ENCODE results near the gene CAMSAP1. TPM values are rescaled to one million over a fixed set of nuclear protein-coding genes. Genes with fewer than 3 reads are reported as not detected.
"Not testable (repeated sequence)": the region's sequence is repeated elsewhere in the genome, so short reads cannot be mapped to it uniquely, and the experiment has no call there.

The CAMSAP1 gene
- total and polyA plus RNA-seq, 7 donors, result 2.3 to 37.7 (median 19.4) TPM

DNA sequence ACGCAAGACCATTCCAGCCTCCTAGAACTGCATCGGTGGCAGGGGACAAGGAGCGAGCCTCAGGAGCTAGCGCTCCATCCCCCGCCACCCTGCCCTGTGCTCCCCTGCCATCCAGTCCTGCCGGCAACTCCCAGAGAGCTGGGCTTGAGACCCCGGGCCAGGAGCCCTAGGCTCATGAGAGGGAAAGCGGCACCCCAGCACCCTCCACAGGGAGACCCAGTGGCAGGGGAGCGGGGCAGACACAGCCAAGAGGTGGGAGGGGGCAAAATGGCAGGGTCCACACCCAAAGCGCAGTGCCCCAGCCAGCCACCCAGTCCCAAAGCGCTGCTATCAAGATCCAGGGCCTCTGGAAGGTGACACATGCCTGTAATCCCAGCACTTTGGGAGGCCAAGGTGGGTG is 41.1 kb upstream of the CAMSAP1 start:
- peaks cover 30 to 97% (median 63%) of the 10 kb centered on the region in 4 donors for H3K36me3 ChIP-seq

DNA sequence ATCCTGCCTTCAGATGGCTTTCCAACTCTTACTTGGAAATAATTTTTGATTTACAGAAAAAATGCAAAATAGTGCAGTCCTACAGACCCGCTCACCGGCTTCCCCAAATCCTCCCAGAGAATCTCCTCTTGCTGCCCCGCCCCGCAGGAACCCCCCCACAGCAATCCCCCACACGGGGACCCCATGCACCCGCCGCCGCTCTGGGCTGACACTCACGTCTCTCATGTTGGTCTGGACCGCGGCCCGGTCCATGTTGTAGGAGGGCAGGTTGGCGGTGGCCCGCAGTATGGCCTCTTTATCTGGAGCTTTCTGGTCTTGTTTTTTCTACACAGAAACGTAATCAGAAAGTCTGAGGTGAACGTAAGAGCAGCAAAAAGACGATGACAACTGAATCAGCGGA is 40.2 kb upstream of the CAMSAP1 start:
- H3K27ac ChIP-seq, result no peak overlapping the region
- peaks cover 26 to 97% (median 59%) of the 10 kb centered on the region in 4 donors for H3K36me3 ChIP-seq

More for the DNA sequence above, 41.1 kb upstream of the CAMSAP1 start:
- no peak overlapping the region for H3K27ac ChIP-seq
- WGBS, 2 donors, result 92 to 93% methylated on average over 11 of the region's 11 CpGs
- H3K27me3 ChIP-seq, result no peaks in the 10 kb centered on the region
- TF ChIP-seq POLR2AphosphoS5 (IDR thresholded peaks at IDR 0.05) (no peak), EP300 (IDR thresholded peaks at IDR 0.05) (no peak)
- TF ChIP-seq, protein P1, sequence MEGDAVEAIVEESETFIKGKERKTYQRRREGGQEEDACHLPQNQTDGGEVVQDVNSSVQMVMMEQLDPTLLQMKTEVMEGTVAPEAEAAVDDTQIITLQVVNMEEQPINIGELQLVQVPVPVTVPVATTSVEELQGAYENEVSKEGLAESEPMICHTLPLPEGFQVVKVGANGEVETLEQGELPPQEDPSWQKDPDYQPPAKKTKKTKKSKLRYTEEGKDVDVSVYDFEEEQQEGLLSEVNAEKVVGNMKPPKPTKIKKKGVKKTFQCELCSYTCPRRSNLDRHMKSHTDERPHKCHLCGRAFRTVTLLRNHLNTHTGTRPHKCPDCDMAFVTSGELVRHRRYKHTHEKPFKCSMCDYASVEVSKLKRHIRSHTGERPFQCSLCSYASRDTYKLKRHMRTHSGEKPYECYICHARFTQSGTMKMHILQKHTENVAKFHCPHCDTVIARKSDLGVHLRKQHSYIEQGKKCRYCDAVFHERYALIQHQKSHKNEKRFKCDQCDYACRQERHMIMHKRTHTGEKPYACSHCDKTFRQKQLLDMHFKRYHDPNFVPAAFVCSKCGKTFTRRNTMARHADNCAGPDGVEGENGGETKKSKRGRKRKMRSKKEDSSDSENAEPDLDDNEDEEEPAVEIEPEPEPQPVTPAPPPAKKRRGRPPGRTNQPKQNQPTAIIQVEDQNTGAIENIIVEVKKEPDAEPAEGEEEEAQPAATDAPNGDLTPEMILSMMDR (IDR thresholded peaks at IDR 0.05), result no peak
- no peak overlapping the region for H3K4me3 ChIP-seq
- DNase-seq, result no peak
- no peaks in the 10 kb centered on the region for H3K4me1 ChIP-seq
- intact Hi-C loops (cut with DNase I), result no loop called here
- H3K9me3 ChIP-seq, result no peaks in the 10 kb centered on the region

DNA sequence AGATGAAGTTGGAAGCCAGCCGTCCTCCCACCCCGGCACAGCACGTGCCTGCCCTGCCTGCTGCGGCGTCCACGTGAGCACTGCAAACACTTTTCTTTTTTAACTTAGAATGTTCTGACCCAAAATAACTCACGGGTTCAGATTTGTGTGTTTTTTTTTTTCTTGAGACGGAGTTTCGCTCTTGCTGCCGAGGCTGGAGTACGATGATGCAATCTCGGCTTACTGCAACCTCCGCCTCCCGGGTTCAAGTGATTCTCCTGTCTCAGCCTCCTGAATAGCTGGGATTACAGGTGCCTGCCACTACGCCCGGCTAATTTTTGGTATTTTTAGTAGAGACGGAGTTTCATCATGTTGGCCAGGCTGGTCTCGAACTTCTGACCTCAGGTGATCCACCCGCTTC is 39.8 kb upstream of the CAMSAP1 start:
- intact Hi-C loops (cut with DNase I); H3K9me3 ChIP-seq; H3K4me3 ChIP-seq; DNase-seq; H3K27ac ChIP-seq; H3K27me3 ChIP-seq; H3K4me1 ChIP-seq: not testable (repeated sequence)
- peaks cover 28 to 97% (median 54%) of the 10 kb centered on the region in 4 donors for H3K36me3 ChIP-seq
- 95 to 96% methylated on average over 19 of the region's 19 CpGs for WGBS, 2 donors

More for the DNA sequence above, 40.2 kb upstream of the CAMSAP1 start:
- TF ChIP-seq POLR2A (IDR thresholded peaks at IDR 0.05), result no peak
- TF ChIP-seq, protein P1 (IDR thresholded peaks at IDR 0.05), result no peak
- no peak for TF ChIP-seq POLR2AphosphoS5 (IDR thresholded peaks at IDR 0.05)
- no peak for TF ChIP-seq EP300 (IDR thresholded peaks at IDR 0.05)
- no peak for DNase-seq
- Histone ChIP-seq H3K4me1 (no peaks in the 10 kb centered on the region), H3K4me3 (no peak overlapping the region), H3K27me3 (no peaks in the 10 kb centered on the region), H3K9me3 (no peaks in the 10 kb centered on the region)
- WGBS, 2 donors, result 93 to 95% methylated on average over 18 of the region's 18 CpGs
- intact Hi-C loops (cut with DNase I), result no loop called here

DNA sequence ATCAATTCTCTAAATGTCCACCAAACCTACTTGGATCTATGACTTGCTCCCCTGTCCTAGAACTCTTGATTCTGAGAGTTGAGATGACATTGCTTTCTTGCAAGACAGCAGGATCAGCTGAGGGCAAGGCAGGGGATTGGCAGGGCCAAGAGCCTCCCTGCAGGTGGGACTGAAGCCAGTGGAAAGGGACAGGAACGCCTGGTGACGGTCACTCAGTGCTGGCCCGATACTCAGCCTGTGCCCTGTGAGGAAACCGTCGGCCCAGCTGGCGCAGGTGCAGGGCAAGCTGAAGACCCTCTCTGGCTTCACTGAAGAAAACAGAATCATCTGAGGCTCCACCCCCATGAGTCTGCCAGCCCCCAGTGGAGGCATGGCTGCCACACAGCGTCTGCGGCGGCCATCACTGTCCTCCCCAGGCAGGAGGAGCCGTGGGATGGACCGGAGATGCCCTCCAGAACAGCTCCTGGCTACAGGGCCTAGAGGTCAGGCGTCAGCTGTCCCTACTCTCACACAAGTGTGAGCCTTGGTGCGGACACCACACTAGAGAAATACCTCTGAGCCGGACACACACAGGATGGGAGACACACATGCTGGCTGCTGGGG is 39.1 kb upstream of the CAMSAP1 start:
- peaks cover 29 to 97% (median 52%) of the 10 kb centered on the region in 4 donors for H3K36me3 ChIP-seq
- intact Hi-C loops (cut with DNase I), result no loop called here
- 96 to 97% methylated on average over 14 of the region's 14 CpGs for WGBS, 2 donors
- H3K4me3 ChIP-seq, result no peak overlapping the region
- DNase-seq, result no peak
- H3K27me3 ChIP-seq, result no peaks in the 10 kb centered on the region
- H3K9me3 ChIP-seq, result no peaks in the 10 kb centered on the region
- TF ChIP-seq EP300 (IDR thresholded peaks at IDR 0.05), result no peak
- no peak for TF ChIP-seq POLR2AphosphoS5 (IDR thresholded peaks at IDR 0.05)
- TF ChIP-seq, protein P1 (IDR thresholded peaks at IDR 0.05), result no peak
- TF ChIP-seq POLR2A (IDR thresholded peaks at IDR 0.05), result no peak
- H3K4me1 ChIP-seq, result no peaks in the 10 kb centered on the region
- H3K27ac ChIP-seq, result no peak overlapping the region

DNA sequence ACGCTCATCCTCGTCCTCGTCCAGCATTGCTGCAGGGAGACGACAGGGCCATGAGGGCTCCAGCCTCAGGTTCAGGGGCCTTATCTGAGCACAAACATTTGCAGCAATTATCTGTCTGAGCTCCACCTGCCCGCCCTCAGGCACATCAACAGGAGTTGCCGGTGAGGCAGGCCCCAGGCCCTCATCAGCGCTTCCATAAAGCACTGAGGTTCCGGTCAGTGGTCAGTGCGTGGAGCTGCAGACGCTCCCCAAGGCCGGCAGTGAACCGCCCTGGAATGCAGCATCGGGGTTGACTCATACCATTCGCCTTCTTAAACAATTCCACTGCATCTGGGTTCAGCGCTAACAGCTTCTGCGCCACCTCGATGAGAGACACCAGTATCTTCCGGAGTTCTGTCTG is 38.6 kb upstream of the CAMSAP1 start:
- no peaks in the 10 kb centered on the region for H3K27me3 ChIP-seq
- no peak for TF ChIP-seq POLR2A (IDR thresholded peaks at IDR 0.05)
- TF ChIP-seq, protein P1 (IDR thresholded peaks at IDR 0.05), result no peak
- no peak for TF ChIP-seq POLR2AphosphoS5 (IDR thresholded peaks at IDR 0.05)
- TF ChIP-seq EP300 (IDR thresholded peaks at IDR 0.05), result no peak
- intact Hi-C loops (cut with DNase I), result no loop called here
- WGBS, 2 donors, result 95 to 96% methylated on average over 18 of the region's 18 CpGs
- DNase-seq, result no peak
- no peak overlapping the region for H3K27ac ChIP-seq
- peaks cover 29 to 97% (median 49%) of the 10 kb centered on the region in 4 donors for H3K36me3 ChIP-seq
- H3K9me3 ChIP-seq, result no peaks in the 10 kb centered on the region
- no peak overlapping the region for H3K4me3 ChIP-seq
- H3K4me1 ChIP-seq, result no peaks in the 10 kb centered on the region
